SK-MEL-5 (cell line): ENCODE results near the gene CD69. TPM values are rescaled to one million over a fixed set of nuclear protein-coding genes. Genes with fewer than 3 reads are reported as not detected.
"Not testable (repeated sequence)": the region's sequence is repeated elsewhere in the genome, so short reads cannot be mapped to it uniquely, and the experiment has no call there.

ENCODE experiments used
- DNase-seq: peaks from one replicate; pipeline ENCODE4 v3.0.0-alpha.2; 2016; ENCODE audit warnings: low read depth, low spot score
- in situ Hi-C: cut with HindIII; loops from 2 replicates; pipeline ENCODE4 v1.10.0; 2016; ENCODE audit warnings: low sequenced_read_pairs, high pct_unique_total_duplicates, low pct_unique_long_range_greater_than_20kb
- total RNA-seq: library from RNA; depleted of rRNA; stranded (reverse); fragments of >200 nt; shearing (Covaris generic); gene quantifications from 2 replicates; pipeline ENCODE4 v1.2.3, GENCODE V29; 2014

Gene CD69
- total RNA-seq, 1 experiment from 2014 or later: not detected

DNA sequence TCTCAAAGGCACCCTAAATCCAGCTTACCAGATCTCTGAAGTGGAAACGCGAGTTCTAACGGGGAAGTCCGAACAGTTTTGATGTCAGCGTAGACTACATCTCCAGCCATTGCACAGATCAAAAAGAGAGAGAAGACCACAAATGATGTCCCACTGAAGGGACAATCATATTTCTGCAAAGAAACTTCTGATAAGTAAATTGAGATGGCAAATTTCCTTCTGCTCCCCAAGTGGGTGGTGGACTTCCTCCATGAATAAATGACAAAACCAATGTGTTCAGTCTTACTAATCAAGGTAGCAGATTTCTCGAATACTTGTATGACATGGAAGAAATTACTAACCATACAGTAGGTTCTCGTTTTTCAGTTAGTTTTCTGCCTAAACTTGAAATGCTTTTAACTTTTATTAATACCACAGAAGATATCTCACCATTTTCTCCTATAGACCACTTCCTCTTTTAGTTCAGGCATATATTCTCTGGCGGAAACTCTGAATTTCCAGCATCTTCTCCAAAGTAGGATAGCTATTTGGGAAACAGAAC is 27.7 kb downstream of the CD69 start, which contains the start of gene CLECL1:
Gene CLECL1, minus strand, starts transcription at position 177 of the 541 bp plus-strand sequence.
- in situ Hi-C loops: no loop called here
- no peak for DNase-seq

DNA sequence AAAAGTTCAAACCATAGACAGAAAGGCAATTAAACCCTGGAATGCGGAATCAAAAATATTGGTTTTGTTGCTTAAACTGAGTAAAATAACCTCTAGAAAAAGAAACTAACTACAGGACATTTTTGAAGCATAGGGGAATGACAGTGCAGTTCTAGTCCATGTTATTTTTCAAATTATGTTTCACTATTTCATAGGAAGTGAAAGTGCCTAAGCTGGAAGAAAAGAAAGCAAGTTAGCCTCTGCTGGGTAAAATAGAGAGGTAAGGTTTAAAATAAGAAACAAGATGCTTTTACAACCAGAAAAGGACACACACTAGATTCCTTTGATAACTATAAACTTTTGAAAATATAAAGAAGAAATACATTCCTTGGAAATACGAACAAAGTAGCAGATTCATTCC is 28.9 kb downstream of the CD69 start:
- no peak for DNase-seq
- in situ Hi-C loops: no loop called here

DNA sequence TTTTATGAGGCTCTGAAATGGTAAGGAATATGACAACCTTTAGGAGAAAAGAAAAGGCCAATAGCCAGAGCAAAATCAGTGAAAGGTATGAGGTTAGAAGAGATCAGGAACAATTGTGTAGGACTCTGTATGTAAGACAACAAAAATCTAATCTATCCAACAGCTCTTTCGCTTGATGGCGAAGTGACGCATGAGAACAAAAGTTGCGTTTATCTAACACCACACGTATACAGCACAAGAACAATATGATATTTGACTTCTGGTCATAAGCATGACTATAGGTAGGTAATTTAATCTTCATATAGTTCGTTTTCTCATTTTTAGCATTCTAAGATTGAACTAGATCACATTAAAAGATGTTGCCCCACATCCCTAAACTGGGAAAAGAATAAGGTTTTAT is 29.3 kb downstream of the CD69 start:
- in situ Hi-C loops: no loop called here
- no peak for DNase-seq

DNA sequence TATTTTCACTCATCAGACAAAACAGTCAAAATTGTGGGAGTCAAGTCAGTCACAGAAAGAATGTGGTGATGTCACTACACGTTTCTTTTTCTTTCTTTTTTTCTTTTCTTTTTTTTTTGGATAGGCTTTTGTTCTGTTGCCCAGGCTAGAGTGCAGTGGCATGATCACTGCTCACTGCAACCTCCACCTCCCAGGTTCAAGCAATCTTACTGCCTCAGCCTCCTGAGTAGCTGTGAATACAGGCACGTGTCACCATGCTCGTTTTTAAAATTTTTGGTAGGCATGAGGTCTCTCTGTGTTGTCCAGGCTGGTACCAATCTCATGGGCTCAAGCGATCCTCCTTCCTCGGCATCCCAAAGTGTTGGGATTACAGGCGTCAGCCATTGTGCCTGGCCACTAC is 30.1 kb downstream of the CD69 start:
- in situ Hi-C loops: no loop called here
- no peak for DNase-seq

DNA sequence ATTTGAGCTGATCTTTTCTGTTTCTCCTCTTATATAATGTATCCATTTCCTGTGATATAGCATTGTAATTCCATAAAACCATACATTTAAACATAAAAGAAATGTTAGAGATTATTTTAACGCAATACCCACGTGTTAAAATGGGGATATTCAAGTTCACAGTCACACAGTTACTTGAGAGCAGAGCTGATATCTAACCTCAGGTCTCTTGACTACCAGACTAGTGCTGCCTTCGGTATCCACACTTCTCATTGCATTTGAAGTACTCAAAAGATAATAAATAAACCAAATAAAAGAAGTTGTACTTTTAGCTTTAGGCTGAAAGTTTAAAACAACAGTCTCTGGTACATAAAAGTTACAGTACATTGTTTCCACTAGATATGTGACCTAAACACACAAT is 30.7 kb downstream of the CD69 start:
- in situ Hi-C loops: no loop called here

DNA sequence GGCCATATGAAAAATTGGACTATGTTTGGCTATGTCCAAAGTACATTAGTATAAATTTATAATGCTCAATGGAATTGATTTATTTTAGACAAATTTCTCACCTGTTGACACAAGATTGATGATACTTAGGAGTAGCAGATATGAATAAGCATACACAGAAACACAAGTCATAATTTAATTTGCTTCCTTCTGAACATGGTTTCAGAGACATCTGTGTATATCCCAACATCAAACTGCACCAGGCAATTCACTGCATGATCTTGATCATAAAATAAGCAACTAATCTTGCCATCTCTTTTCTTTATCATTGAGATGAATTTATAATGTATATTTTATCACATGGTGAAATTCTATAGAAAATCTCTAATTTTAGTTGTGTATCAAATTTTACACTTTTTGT is 31.6 kb downstream of the CD69 start:
- no peak for DNase-seq
- in situ Hi-C loops: no loop called here

More for the DNA sequence above, 30.7 kb downstream of the CD69 start:
- no peak for DNase-seq

DNA sequence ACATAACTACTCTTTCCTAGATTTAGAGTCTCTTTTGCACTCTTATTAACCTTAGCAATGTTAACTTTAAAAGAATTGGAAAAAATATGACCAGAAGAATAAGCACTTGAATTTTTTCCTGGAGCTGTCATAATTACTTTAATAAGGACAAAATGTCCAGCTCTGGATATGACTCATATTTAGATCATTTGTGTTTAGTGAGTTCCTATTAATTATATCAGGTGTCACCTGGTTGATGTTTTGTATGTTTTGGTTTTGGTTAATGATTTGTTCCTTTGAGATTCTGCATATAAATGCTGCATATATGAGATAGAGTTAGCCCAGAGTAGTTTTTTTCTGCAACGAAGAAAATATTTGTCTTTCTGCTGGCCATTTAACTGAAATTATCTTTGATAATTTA is 32.9 kb downstream of the CD69 start:
- in situ Hi-C loops: no loop called here
- DNase-seq: no peak

DNA sequence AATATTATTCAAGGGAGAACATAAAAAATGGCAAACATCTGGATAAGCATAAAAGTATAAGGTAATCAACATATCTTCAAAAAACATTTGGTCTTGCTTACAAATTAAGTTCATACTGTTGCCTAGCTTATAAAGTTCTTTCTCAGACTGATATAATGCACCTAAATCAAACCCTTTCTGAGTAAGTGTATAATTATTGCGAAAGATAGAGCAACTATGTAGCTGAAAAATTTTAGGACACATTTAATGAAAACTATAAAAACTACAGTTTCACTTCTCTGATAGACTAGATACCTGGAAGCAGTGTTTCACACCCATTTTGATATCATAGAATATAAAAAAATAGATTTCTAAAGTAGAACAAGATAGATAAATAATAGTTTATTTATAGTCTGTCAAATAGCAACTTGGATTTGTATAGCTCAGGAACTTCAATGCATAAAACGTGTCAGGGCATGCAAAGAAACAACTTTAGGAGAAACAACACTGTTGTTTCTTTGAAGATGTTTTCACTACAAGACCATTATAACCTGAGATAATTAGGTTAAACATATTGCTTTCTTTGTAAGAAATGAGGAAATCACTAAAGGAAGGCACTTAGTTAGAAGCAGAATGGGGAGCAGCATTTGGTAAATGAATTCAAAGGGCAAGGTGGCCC is 35.4 kb downstream of the CD69 start:
- in situ Hi-C loops: no loop called here
- no peak for DNase-seq

DNA sequence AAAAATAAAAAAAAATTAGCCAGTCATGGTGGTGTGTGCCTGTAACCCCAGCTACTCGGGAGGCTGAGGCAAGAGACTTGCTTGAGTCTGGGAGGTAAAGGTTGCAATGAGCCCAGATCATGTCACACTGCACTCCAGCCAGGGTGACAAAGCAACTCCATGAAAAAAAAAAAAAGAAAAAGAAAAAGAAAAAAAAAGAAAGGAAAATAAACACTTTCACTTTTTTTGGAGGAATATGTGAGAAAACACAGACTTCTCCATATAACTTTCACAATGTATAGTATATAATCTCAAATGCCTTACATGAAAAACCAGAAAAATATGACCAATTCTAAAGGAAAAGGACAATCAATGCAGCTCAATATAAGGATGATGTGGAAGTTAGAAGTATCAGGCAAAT is 36.7 kb downstream of the CD69 start:
- no peak for DNase-seq
- in situ Hi-C loops: no loop called here

DNA sequence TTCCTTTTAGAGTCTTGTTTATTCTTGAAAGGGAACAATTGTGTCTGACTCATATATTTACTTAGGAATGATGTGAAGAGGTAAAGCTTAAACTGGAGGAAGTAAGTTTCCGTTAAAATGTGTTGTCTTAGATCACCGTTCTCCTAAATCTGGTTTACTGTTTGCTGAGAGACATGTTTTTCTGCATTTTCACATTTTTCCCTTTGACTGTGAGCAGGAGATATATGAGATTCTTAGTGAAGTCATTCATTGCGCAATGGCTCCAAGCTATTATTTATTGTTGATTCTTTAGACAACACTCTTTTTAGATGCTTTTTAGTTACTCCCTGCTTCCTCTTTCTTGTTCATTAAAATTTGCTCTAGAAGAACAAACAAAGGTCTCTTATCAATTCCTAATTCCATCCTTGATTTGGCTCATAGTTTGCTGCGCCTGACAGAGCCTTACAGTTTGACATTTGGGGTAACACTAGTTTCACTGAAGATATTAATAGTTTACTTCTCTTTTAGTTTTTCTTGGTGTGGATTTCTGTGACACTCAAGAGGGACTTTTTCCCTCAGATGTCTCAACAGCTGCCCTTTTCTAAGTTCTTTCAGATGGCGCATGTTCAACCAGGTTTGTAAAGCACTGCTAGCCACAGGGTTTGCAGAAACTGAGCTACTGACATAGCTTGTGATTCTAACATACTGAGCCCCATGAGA is 39.2 kb downstream of the CD69 start:
- peak; percentile 68 for DNase-seq
- in situ Hi-C loops: no loop called here

DNA sequence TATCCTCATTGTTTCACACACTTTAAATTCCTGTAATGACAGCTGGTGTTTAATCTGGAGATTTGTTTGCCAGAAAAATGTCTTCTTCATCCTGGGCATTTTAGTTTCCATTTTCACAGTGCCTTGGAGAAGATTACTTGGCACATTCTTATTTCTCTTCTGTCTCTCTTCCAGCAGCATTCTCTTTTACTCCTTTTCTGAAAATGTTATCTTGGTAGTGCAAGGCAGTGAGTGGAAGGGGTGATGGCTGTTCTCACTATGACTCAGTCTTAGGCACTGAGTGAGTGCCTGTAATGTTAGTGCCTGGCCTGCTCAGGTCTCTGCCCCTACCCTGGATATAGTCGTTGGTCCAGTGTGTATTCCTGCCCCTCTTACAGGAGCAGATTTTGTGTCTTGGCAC is 40.9 kb downstream of the CD69 start:
- in situ Hi-C loops: no loop called here
- no peak for DNase-seq

DNA sequence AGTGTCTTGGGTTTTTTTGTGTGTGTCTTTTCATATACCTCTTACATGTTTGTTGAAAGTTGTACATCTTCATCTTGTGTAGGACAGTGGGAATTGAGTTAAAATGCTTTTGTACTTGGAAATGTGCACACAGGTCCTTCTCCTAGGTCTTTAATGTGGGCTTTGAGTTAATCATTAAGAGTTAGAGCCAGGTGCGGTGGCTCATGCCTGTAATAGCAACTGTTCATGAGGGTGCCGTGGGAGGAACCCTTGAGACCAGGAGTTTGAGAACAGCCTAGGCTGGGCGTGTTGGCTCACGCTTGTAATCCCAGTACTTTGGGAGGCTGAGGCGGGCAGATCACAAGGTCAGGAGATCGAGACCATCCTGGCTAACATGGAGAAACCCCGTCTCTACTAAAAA is 41.7 kb downstream of the CD69 start:
- in situ Hi-C loops: no loop called here
- DNase-seq: no peak

DNA sequence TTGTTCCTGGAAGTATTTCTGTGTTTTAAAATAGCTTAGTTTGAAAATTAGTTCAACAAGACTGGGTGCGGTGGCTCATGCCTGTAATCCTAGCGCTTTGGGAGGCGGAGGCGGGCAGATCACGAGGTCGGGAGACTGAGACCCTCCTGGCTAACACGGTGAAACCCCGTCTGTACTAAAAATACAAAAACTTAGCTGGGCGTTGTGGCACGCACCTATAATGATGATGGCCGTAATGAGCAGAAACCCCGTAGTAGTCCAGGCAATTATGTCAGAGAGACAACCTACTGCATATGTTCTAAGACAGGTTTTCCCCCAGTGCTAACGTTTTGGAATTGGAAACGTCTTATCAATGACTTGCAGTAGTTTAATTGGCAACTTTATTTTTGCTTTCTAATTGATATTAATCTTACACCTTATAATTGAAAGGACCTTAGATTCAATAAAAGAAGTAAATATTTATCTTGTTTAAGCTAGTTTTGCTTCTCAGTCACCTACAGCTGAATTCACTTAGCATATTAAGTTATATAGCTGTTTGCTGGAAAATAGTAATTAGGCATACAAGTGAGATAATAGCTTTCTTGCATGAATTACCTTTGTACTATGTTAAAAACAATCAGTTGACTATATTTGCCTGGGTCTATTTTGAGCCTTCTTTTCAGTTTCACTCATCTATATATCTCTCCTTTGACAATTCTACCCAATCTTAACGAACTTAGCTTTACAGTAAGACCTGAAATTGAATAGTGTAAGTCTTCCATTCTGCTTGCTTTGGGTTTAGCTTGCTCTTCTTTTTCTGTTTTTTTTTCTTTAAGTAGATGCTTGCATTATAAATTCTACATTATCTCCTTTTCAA is 43.4 kb downstream of the CD69 start:
- in situ Hi-C loops: no loop called here
- no peak for DNase-seq

DNA sequence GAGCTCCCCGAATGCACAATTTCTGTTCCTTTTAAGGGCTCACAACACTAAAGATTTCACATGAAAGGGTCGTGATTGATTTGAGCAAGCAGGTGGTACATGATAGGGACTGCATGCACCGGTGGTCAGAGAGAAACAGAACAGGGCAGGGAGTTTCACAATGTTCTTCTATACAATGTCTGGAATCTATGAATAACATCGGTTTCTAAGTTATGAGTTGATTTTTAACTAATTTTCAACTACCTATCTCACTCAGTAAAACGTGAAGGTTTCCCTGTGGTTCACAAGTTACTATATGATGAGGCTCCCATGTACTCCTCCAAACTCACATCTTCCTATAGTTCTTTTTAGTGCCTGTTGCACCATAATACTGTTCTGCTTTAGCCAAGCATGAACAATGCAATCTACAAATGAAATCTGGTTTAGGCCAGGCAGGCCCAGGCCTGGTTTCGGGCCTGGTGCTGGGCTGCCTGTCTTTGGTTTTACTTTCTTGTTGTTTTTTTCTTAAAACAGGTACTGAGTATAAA is 47.6 kb downstream of the CD69 start:
- DNase-seq, in situ Hi-C loops: not testable (repeated sequence)

DNA sequence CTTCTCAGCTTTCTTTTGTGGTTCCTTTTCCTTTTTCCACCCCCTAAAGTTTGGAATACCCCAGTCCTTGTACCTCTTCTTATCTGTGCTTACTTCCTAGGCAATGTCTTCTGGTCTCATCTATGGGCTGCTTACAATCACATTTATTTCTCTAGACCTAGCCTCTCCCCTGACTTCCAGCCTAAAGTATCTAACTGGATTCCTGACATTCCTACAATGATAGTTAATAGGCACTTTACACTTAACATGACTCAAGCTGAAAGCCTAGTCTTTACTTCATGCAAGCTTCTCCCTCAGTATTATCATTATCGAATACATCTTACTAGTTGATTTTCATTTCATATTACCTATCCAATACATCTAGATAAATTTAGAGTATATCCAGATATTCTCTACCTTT is 49.0 kb downstream of the CD69 start:
- no peak for DNase-seq
- in situ Hi-C loops: no loop called here

DNA sequence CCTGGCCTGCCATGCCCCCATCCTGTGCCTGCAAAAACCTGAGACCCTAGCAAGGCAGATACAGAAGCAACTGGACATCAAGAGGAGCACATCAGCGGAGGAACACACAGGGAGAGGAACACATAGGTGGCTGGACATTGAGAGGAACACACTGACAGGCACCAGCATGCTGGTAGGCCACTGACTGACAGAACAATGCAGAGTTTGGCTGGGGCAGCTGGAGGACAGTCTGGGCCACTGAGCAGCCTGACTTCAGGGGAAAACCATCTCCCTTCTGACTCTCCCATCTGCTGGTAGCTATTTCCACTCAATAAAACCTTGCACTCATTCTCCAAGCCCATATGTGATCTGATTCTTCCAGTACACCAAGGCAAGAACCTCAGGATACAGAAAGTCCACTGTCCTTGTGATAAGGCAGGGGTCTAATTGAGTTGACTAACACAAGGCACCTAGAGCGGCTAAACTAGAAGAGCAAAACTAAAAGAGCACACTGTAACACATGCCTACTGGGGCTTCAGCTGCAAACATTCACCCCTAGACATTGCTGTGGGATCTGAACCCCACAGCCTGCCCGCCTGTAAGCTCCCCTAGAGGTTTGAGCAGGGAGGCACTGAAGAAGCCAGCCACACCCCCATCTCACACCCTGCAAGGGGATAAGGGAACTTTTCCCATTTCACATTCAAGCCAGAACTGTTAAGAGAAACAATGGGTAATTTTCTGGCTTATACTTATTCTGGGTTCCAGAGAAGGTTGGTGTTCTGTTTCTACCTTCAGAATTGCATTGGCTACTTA is 49.9 kb downstream of the CD69 start:
- DNase-seq: no peak
- in situ Hi-C loops: no loop called here

DNA sequence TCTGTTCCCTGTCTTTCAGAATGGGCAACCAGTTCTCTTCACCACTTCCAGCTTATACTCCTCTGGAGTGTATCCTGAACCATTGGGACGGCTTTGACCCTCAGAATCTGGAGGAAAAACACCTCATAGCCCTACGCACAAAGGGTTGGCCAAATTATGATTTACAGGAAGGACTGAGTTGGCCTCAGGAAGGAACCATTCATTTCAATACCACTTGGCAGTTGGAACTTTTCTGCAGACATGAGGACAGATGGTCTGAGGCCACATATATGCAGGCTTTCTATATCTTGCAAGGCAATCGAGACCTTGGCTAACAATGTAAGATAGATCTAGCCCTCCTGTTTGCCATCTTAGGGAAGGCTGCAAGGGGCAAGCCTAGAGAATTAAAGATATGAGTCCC is 51.8 kb downstream of the CD69 start:
- DNase-seq: no peak

More for the DNA sequence above, 51.8 kb downstream of the CD69 start:
- in situ Hi-C loops: no loop called here
